Mesothelial cell of epicardium (in vitro differentiated cells): ENCODE measurements around the gene HMGXB3. TPM values are rescaled to one million over a fixed set of nuclear protein-coding genes. Genes with fewer than 3 reads are reported as not detected.
A peak's percentile ranks its signal among the peaks of the same experiment; 100 is the strongest.

Experiments
- DNase-seq, 2 experiments: peaks; one replicate each; pipeline ENCODE4 v3.0.0; 2021; ENCODE audit warnings: low spot score in 2 of 2; ENCODE audit not compliant: unreplicated experiment in 2 of 2
- H3K27ac Mint-ChIP-seq: 2 replicates; pipeline ENCODE4 v1.8.0; 2021; ENCODE audit warnings: mixed read lengths
- H3K27me3 Mint-ChIP-seq: 2 replicates; pipeline ENCODE4 v1.8.0; 2021; ENCODE audit warnings: low read depth, mixed read lengths
- H3K36me3 Mint-ChIP-seq: 2 replicates; pipeline ENCODE4 v1.8.0; 2021; ENCODE audit warnings: mixed read lengths
- H3K4me1 Mint-ChIP-seq: 2 replicates; pipeline ENCODE4 v1.8.0; 2021; ENCODE audit warnings: mixed read lengths
- H3K4me3 Mint-ChIP-seq: 2 replicates; pipeline ENCODE4 v1.8.0; 2021; ENCODE audit warnings: mild to moderate bottlenecking, moderate library complexity, mixed read lengths
- H3K9me3 Mint-ChIP-seq: 2 replicates; pipeline ENCODE4 v1.8.0; 2021; ENCODE audit warnings: mixed read lengths
- total RNA-seq: library from RNA; stranded (reverse); gene quantifications from 3 replicates; pipeline ENCODE4 v1.2.1, GENCODE V29; 2021
- TF ChIP-seq, protein P1 (sequence below): fragments of 200-600 bp; sonication (generic); IDR thresholded peaks from one replicate; pipeline ENCODE4 v1.5.0; 2021; ENCODE audit warnings: antibody characterized with exemption; ENCODE audit not compliant: unreplicated experiment

The HMGXB3 gene
- total RNA-seq, 1 donor from 2014 or later, result 53.1 TPM

DNA sequence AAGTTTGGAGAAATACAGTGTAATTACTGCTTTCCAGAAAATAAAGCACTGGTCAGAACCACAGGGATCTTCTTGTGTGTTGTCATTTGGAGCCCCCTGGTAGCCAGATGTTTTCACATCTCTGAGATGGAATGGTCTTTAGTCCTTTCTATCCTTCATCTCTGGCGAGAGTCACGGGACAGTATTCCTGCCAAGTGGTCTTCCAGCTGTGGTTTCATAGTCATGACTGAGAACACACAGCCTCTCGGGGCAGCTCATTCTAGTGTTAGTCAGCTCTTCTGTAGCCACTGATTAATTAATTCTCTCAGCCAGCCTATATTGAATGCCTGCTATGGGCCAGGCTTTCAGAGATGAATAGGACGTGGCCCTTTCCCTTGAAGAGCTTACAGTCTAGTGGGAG lies 34.1 kb downstream of the HMGXB3 start:
- Mint-ChIP-seq H3K9me3 (no peaks in the 10 kb centered on the region), H3K27ac (no peak overlapping the region), H3K4me1 (peaks cover 6% of the 10 kb centered on the region), H3K4me3 (no peak overlapping the region), H3K36me3 (peaks cover 36% of the 10 kb centered on the region), H3K27me3 (no peaks in the 10 kb centered on the region)
- no peak for DNase-seq
- TF ChIP-seq, protein P1, sequence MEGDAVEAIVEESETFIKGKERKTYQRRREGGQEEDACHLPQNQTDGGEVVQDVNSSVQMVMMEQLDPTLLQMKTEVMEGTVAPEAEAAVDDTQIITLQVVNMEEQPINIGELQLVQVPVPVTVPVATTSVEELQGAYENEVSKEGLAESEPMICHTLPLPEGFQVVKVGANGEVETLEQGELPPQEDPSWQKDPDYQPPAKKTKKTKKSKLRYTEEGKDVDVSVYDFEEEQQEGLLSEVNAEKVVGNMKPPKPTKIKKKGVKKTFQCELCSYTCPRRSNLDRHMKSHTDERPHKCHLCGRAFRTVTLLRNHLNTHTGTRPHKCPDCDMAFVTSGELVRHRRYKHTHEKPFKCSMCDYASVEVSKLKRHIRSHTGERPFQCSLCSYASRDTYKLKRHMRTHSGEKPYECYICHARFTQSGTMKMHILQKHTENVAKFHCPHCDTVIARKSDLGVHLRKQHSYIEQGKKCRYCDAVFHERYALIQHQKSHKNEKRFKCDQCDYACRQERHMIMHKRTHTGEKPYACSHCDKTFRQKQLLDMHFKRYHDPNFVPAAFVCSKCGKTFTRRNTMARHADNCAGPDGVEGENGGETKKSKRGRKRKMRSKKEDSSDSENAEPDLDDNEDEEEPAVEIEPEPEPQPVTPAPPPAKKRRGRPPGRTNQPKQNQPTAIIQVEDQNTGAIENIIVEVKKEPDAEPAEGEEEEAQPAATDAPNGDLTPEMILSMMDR, result no peak

DNA sequence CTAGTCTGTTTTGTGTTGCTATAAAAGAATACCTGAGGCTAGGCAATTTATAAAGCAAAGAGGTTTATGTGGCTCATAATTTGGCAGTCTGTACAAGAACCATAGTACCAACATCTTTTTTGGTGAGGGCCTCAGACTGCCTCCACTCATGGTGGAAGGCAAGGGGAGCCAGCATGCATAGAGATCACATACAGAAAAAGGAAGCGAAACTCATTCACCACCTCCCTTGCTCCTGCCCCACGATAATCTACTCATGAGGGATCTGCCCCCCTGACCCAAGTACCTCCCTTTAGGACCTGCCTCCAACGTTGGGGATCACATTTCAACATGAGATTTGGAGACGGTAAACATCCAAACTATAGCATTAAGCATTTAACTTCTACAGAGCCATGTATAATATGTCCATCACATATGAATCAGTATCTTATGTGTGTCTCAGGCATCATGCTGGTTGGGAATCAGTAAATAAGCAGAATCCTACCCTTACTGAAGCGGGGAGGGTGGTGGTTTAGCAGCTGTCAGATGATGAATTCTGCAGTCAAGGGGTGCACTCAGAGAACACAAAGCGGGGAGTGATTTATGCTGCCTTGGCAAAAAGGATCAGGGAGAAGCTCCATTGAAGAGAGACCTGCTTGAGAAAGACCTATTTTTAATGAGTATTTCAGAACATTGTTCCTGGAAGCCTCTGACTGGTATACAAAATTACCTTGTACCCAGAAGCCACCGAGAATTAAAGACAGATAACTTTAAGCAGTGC lies 34.8 kb downstream of the HMGXB3 start:
- Mint-ChIP-seq H3K4me1 (peaks cover 6% of the 10 kb centered on the region), H3K9me3 (no peaks in the 10 kb centered on the region), H3K27me3 (no peaks in the 10 kb centered on the region), H3K4me3 (no peak overlapping the region), H3K36me3 (peaks cover 38% of the 10 kb centered on the region), H3K27ac (no peak overlapping the region)
- TF ChIP-seq, protein P1, result no peak
- DNase-seq, result no peak

DNA sequence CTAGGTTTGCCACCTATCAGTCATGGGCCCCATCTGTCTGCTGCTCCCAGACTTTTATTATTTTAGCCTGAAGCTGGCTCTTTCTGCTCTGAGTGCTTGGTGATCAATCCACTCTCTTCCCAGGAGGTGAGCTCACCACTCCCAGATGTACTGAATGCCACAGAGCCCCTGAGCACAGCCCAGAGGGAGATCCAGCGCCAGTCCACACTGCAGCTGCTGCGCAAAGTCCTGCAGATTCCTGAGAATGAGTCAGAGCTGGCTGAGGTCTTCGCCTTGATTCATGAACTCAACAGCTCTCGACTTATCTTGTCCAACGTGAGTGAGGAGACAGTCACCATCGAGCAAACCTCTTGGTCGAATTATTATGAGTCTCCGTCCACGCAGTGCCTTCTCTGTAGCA lies 36.0 kb downstream of the HMGXB3 start:
- no peaks in the 10 kb centered on the region for H3K9me3 Mint-ChIP-seq
- TF ChIP-seq, protein P1, result no peak
- peak overlapping the region; percentile 52 for H3K27ac Mint-ChIP-seq
- H3K4me3 Mint-ChIP-seq, result no peak overlapping the region
- H3K36me3 Mint-ChIP-seq, result peaks cover 43% of the 10 kb centered on the region
- H3K27me3 Mint-ChIP-seq, result no peaks in the 10 kb centered on the region
- H3K4me1 Mint-ChIP-seq, result peaks cover 6% of the 10 kb centered on the region
- no peak for DNase-seq

DNA sequence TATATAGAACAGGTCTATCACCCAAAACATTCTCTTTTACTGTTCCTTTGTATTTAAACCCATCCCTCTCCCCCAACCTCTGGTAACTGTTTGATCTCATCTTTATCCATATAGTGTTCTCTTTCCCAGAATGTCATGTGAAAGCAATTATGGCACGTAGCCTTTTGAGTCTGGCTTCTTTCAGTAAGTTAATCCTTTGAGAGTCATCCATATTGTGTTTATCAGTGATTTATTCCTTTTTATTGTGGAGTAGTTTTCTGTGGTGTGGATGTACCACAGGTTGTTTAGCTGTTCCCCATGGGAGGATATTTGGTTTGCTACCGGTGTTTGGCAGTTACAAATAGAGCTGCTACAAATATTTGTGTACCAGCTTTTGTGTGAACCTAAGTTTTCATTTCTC lies 38.0 kb downstream of the HMGXB3 start:
- Mint-ChIP-seq H3K27me3 (no peaks in the 10 kb centered on the region), H3K4me1 (peaks cover 10% of the 10 kb centered on the region), H3K36me3 (peaks cover 41% of the 10 kb centered on the region), H3K9me3 (no peaks in the 10 kb centered on the region), H3K4me3 (no peak overlapping the region), H3K27ac (peak overlapping the region; percentile 39)
- no peak for DNase-seq
- TF ChIP-seq, protein P1, result no peak

DNA sequence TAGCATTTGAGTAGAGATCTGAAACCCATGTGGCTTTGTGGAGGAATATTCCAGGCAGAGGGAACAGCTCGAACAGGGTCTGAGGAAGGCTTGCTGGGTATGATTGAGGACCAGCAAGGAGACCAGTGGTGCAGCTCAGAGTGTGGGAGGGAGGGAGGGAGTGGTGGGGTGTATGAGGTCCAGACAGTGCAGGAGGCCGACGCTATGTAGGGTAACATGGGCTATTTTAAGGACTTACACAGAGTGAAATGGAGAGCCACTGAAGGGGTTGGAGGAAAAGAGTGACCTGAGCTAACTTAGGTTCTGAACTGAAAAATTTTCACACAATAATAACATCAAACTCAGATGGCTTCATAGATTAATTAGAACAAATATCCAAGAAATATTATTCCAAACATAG lies 41.9 kb downstream of the HMGXB3 start:
- Mint-ChIP-seq H3K27ac (no peak overlapping the region), H3K27me3 (no peaks in the 10 kb centered on the region), H3K36me3 (peaks cover 36% of the 10 kb centered on the region), H3K4me3 (no peak overlapping the region), H3K9me3 (no peaks in the 10 kb centered on the region), H3K4me1 (peaks cover 23% of the 10 kb centered on the region)
- no peak for DNase-seq
- TF ChIP-seq, protein P1, result no peak
